Stimulated activated CD4-positive, alpha-beta T cell treated with anti-CD3 and anti-CD28 coated beads, TNF-alpha, amount 100 ng/mL, for 4 hours (primary cell): ENCODE measurements around the gene TMEM239.
"Not testable (repeated sequence)": the region's sequence is repeated elsewhere in the genome, so short reads cannot be mapped to it uniquely, and the experiment has no call there.

Source experiments
- DNase-seq, 3 experiments: peaks; one replicate each; pipeline ENCODE4 v3.0.0-alpha.2; 2020; ENCODE audit warnings: low read depth in 3 of 3

Gene TMEM239

GRCh38 chr20:2816030-2816582 is at the start of gene TMEM239:
TMEM239 (plus strand) TSS chr20:2816364; CDS start chr20:2816555, 191 bp downstream.
- no peak for DNase-seq

GRCh38 chr20:2767768-2768631 is 48.2 kb upstream of the TMEM239 start:
- DNase-seq = no peak

GRCh38 chr20:2768632-2769015 is 47.5 kb upstream of the TMEM239 start:
- DNase-seq = no peak

- DNase-seq = not testable (repeated sequence)
These were observed 46.1 kb upstream of the TMEM239 start for GRCh38 chr20:2770091-2770490.

- DNase-seq = no peak
These were observed 44.5 kb upstream of the TMEM239 start for GRCh38 chr20:2771631-2772080.

GRCh38 chr20:2773812-2774211 is 42.4 kb upstream of the TMEM239 start:
- DNase-seq = no peak

- DNase-seq = no peak
These were observed 41.0 kb upstream of the TMEM239 start for GRCh38 chr20:2775139-2775538.

GRCh38 chr20:2778602-2779321 is 37.4 kb upstream of the TMEM239 start:
- no peak for DNase-seq

- no peak for DNase-seq
These were observed 35.2 kb upstream of the TMEM239 start for GRCh38 chr20:2780948-2781347.

- DNase-seq = no peak
These were observed 32.1 kb upstream of the TMEM239 start for GRCh38 chr20:2783908-2784566.

- DNase-seq = no peak
These were observed 22.7 kb upstream of the TMEM239 start for GRCh38 chr20:2793471-2793870.

- DNase-seq = no peak
These were observed 21.9 kb upstream of the TMEM239 start for GRCh38 chr20:2794202-2794748.

- DNase-seq = no peak
These were observed 21.2 kb upstream of the TMEM239 start for GRCh38 chr20:2794866-2795447.

GRCh38 chr20:2795451-2795850 is 20.7 kb upstream of the TMEM239 start:
- no peak for DNase-seq

GRCh38 chr20:2796011-2796660 is 20.0 kb upstream of the TMEM239 start:
- no peak for DNase-seq

GRCh38 chr20:2797136-2797983 is 18.8 kb upstream of the TMEM239 start:
- DNase-seq = no peak

- DNase-seq = no peak
These were observed 17.9 kb upstream of the TMEM239 start for GRCh38 chr20:2798095-2798805.

- no peak for DNase-seq
These were observed 17.4 kb upstream of the TMEM239 start for GRCh38 chr20:2798814-2799213.

GRCh38 chr20:2799271-2799670 is 16.9 kb upstream of the TMEM239 start:
- DNase-seq = no peak
